ENCODE measurements around the gene SHANK1.

Gene SHANK1

DNA sequence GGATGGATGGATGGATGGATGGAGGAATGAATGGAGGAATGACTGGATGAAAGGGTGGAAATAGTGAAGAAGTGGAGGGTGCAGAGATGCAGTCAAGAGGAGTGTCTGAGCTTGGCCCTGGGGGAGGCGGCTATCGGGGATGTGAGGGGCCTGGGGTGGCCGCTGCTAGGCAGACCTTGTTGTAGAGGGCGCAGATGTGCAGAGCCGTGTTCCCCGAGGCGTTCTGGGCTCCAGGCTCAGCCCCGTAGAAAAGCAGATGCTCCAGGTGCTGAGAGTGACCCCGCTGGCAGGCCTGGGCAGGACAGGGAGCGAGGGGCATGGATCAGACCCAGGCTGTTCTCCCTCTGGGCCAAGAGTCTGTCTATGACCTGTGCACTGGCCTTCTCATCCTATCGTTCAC, 8.4 kb downstream of the SHANK1 start:
- TF ChIP-seq ZNF274 (IDR thresholded peaks at IDR 0.05; ENCODE audit: low read depth, low read length) = no peak
- no peak overlapping the region for H3K4me3 ChIP-seq (ENCODE audit: low read length)

DNA sequence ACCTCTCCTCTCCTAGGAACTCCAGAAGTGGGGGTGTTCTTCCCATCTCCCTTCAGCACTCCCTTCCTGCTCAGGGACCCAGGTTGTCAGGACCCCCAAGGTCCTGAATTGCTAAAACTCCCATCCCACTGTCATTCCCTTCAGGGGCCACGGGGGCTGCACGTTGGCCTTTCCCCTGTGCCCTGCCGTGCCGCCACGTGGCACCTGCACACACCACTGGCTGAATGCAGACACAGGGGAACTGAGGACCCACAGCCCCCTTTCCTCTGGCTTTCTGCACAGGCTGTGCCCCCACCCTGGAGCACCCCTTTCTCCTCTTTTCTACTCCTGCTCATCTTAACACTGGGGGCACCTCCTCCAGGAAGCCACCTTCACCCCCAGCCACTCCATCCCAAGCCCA, 9.0 kb downstream of the SHANK1 start:
- H3K4me3 ChIP-seq (ENCODE audit: low read length) = no peak overlapping the region
- no peak for TF ChIP-seq ZNF274 (IDR thresholded peaks at IDR 0.05; ENCODE audit: low read depth, low read length)

DNA sequence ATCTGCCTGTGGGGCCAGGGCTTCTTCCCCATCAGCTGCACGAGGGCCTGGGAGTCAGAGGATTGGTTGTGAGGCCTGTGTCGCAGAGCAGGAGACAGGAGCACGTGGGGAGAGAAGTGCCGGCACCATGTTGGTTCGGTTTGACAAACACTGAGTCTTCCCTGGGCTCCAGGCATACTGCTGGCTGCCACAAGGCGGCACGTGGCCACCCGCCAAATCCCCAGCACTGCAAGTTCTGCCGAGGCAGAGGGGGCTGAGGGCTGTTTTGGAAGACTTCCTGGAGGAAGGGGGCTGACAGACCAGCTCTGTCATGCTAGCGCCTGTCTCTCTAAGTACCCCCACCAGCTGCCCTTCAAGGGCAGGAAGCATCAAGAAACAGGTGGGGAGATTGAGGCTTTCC, 9.5 kb downstream of the SHANK1 start:
- TF ChIP-seq ZNF274 (IDR thresholded peaks at IDR 0.05; ENCODE audit: low read depth, low read length) = no peak
- H3K4me3 ChIP-seq (ENCODE audit: low read length) = no peak overlapping the region

DNA sequence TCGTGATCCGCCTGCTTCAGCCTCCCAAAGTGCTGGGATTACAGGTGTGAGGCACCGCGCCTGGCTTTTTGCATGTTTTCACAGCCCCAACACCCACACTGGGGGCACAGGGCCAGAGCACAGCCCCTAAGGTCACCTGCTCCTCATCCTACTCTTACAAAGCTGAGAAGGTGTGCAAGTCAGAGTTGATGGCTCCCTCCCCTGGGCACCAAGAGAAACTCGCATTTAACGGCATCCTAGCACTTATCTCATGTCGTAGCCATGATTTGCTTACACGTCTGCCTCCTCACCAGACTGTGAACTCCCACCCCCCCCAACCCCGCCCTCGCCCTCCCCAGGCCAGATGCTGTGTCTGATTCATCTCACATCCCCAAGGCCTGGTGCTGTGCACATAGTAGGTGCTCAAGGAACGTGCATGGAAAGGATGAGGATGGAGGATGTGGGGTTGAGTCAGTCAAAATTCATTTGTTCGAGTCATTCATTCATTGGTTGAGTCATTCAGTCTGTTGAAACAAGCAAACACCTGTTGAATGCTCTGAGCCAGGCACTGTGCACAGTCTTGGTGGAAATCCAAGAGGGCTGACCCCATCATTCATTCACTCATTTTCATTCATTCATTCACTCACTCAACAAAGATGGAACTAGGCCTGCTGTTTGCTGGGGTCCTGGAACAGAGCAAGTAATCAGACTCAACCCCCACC, 11.3 kb downstream of the SHANK1 start:
- TF ChIP-seq ZNF274 (IDR thresholded peaks at IDR 0.05; ENCODE audit: low read depth, low read length) = no peak
- no peak overlapping the region for H3K4me3 ChIP-seq (ENCODE audit: low read length)

DNA sequence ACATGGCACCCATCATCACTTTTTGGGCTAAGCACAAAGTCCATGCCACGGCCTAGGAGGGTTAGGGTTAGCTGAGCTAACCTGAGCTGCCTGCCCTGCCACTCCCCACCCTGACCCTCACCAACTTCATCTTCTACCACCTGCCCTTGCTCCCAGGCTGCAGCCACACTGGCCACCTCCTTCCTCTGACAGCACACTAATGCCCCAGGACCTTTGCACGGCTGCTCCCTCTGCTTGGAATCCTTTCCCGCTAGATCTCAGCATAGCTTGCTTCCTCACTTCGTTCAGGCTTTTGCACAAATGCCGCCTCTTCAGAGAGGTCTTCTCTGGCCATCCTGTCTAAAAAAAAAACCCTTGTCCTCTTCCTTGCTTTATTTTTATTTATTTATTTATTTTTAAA, 13.2 kb downstream of the SHANK1 start:
- TF ChIP-seq ZNF274 (IDR thresholded peaks at IDR 0.05; ENCODE audit: low read depth, low read length) = no peak

DNA sequence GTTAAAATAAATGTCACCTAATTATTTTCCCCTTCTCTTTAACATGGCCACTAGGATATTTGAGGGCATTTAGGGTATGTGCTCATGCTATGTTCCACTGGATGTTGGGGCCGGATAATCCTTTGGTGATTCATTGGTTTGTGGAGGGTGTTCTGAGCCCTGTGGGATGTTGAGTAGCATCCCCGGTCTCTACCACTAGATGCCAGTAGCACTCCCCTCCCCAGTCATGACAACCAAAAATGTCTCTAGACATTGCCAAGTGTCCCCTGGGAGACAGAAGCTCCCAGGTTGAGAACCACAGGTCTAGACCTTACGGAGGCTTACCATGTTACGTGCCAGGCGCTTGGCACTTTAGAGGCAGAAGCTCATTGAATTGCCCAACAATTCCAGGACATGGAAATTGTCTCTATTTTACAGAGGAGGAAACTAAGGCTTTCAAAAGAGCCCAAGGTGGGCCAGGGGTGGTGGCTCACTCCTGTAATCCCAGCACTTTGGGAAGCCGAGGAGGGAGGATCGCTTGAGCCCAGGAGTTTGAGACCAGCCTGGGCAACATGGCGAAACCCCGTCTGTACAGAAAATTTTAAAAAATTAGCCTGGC, 14.1 kb downstream of the SHANK1 start:
- no peak overlapping the region for H3K4me3 ChIP-seq (ENCODE audit: low read length)
- TF ChIP-seq ZNF274 (IDR thresholded peaks at IDR 0.05; ENCODE audit: low read depth, low read length) = no peak

More for the DNA sequence above, 13.2 kb downstream of the SHANK1 start:
- H3K4me3 ChIP-seq (ENCODE audit: low read length) = no peak overlapping the region

DNA sequence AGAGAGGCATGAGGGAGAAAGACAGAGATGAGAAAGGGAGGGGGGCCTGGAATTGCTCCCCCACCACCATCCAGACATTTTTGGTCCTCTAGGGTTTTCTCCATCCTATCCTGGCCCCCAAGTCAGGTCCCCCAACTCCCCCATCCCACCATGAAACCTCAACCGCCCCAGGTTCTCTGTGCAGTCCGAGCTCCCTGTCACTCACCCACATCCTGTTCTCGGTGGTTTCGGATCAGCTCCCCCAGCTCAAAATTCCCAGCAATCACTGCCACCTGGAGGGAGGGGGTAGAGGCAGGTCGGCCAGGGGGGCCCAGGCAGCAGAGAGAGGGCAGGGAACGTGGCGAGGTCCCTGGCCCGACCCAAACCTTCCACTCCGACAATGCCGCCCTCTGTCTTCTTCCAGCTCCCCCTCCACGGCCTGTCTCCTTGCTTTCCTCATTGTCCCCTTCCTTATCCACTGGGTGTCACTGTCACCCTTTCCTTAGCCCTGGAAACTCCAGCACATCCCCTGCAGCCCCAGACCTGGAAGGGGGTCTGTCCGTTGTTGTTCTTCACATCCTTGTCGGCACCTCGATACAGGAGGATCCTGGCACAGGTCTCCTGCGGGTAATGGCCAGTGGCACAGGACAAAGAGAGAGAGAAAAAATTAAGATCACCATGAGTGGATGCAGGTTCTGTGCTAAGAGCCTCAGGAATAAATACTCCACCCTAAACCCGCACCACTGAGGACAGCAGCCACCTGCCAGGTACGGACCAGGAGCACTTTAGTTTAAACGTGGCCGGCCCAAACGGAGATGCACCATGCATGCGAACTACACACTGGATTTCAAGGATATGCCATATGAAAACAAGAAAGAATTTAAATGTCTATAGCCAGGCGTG, 15.4 kb downstream of the SHANK1 start:
- no peak overlapping the region for H3K4me3 ChIP-seq (ENCODE audit: low read length)
- TF ChIP-seq ZNF274 (IDR thresholded peaks at IDR 0.05; ENCODE audit: low read depth, low read length) = no peak

DNA sequence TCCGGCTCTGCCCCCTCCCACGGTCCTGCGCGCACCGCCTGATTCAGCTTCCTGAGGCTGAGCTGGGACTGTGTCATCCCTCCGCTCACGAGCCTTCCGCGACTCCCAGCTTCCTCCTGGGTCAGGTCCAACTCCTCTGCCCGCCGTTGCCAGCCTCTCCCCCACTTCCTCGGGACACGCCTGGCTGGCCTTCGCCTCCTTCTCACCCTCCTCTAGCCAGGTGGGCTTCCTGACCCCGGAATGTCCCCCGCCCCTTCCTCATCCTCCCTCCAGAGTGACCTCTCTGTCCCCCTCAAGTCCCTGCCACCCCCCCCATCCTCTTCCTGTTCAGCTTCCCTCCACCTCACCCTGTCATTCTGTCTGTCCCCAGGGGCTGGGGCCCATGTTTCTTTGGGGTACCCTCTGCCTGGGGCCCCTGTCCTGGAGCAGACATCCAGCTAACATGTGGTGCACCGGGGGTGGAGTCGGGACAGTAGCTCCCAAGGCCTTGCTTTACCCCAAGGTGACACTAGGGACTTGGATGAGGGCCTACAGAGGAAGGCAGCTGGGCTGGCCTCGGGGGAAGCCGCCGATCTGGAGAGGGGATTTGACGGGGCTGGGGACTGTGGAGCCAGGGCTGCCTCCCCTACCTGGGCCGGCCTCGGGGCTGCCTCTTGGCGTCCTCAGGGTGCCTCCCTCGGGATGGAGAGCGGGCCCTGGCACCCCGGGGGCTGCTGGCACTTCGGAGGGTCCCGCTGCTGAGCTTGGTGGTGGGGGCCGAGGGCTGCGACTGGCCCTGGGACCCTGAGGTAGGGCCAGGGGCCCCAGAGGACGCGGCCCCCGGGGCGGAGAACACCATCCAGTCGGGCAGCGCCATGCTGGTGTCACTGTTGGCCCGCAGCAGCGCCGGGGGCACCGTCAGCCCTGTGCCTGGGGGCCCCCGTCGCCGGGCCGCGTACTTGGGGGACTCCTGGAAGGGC, 16.5 kb downstream of the SHANK1 start:
- H3K4me3 ChIP-seq (ENCODE audit: low read length) = no peak overlapping the region
- no peak for TF ChIP-seq ZNF274 (IDR thresholded peaks at IDR 0.05; ENCODE audit: low read depth, low read length)

DNA sequence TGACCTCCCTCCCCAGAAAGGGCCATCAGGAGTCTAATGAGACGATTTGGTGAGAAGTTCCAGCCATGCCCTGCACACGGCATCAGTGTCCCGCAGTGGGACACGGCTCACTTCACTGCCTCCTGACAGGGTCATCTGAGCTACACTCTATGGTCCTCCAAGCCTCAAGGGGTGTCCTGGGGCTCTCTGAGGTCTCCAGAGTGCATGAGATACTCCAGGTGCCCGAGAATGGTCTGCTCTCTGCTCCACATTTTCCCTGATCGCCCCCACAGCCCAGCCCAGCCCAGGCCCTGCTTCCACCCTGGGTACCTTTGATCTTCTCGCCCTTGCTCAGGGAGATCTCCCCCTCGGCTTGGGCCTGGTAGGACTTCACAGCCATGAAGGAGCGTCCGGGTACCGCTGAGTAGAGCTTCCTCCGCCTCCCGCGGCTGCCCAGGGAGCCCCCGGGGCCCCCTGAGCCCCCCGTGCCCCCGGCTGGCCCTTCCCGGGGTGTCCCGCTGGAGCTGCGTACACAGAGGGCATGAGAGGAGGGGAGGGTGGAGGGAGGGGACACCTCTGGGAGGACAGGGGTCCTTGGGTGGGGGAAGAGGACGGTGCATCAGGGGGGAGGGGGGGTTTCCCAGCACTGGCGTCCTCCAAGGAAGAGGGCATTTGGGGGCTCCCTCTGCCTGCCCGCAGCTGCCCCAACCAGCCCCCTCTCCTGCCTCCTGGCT, 17.3 kb downstream of the SHANK1 start:
- no peak for TF ChIP-seq ZNF274 (IDR thresholded peaks at IDR 0.05; ENCODE audit: low read depth, low read length)
- no peak overlapping the region for H3K4me3 ChIP-seq (ENCODE audit: low read length)

DNA sequence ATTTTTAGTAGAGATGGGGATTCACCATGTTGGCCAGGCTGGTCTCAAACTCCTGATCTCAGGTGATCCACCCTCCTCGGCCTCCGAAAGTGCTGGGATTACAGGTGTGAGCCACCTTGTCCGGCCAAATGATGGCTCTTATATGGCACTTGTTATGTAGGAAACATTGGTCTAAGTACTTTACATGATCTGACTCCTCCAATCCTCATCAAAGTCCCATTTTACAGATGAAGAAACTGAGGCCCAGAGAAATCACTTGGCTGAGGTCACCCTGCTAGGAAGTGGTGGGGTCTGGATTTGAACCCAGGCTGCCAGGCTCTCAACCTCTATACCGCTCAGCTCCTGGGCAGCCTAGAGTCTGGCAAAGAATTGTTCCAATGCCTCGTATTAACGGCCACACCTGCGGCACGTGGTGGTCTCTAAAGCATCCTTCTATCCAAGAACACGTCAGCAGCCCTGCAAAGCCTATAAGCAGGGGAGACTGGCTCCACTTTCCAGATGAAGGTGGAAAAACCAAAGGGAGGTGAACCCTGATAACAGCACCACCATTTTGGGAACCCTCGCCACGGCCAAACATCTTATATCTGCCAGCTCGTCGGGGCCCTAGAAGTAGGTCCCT, 18.1 kb downstream of the SHANK1 start:
- TF ChIP-seq ZNF274 (IDR thresholded peaks at IDR 0.05; ENCODE audit: low read depth, low read length) = no peak
- no peak overlapping the region for H3K4me3 ChIP-seq (ENCODE audit: low read length)

DNA sequence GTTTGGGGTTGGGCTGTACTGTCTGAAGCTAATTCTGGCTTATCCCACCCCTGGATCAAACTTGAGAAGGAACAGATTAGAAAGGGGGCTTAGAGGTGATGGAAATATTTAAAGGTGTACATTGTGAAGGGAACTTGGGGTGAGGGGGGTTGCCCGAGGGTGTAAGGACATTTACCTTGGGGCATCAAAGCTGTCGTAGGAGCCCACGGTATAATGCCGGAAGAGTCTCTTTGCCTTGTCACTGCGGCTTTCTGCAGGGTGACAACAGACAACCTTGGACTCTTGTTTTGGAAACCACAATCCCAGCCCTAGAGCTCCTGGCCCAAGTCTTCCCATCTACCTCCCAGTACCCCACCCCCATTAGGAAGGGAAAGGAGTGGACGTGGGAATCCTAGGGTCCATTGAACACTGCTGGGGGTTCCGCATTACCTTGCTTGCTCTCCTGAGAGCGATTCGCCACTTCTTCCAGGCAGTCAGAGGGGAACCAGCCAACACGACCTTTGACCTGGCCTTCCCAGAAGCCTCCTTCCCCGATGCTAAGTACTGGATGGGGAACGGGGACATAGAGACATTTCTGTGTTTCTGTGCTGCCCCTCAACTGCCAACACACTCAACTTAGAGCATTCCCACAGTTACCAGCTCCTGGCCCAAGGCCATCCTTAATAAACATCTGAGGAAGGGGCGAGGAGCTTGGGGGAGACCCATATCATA, 22.0 kb downstream of the SHANK1 start:
- H3K4me3 ChIP-seq (ENCODE audit: low read length) = no peak overlapping the region
- TF ChIP-seq ZNF274 (IDR thresholded peaks at IDR 0.05; ENCODE audit: low read depth, low read length) = no peak

DNA sequence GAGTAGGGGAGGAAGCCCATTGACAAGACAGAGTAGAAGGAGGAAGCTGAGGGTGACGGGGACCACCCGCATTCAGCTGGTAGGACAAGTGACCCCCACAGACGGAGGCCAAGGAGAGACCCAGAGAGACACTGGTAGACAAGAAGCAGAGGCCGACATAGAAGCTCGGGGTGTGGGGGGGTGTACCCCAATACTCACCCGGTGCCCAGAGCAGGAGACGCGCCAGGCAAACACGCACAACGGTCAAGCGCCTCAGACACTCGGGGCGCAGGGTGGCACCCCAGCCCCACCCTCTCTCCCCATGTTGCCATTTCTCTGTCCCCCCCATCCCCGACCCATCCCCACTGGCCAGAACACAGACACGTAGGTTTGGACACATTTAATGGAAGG, 23.5 kb downstream of the SHANK1 start:
- H3K4me3 ChIP-seq (ENCODE audit: low read length) = no peak overlapping the region
- no peak for TF ChIP-seq ZNF274 (IDR thresholded peaks at IDR 0.05; ENCODE audit: low read depth, low read length)
